GM21619 (cell line): ENCODE measurements around the gene KCNH3.
"Not testable (repeated sequence)": the region's sequence is repeated elsewhere in the genome, so short reads cannot be mapped to it uniquely, and the experiment has no call there.

Source experiments
- ATAC-seq: cut with Tn5 transposase; IDR thresholded peaks from one replicate; pipeline ENCODE4 v1.9.1; 2021; ENCODE audit not compliant: unreplicated experiment

KCNH3 gene

DNA sequence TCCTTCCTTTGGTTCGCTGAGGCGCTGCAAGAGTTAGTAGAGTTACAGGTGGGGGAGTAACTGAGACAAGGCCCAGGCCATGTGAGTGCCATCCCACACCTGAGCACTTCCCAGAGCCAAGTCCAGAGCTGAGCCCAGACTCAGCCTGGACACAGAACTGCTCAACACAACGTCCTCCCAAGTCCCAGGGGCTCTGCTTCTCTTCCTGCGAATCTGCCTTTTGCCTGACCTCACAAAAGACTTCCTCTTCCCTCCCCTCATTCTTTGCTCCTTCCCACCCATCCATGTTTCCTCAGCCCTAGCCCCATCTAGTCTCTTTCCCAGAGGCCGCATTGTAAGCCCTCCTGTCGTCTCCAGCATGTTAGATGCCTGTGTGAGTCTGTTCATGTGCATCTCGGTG, 45.8 kb downstream of the KCNH3 start:
- no peak for ATAC-seq

- no peak for ATAC-seq
Measured at GRCh38 chr12:49585477-49586459, 46.9 kb downstream of the KCNH3 start.

DNA sequence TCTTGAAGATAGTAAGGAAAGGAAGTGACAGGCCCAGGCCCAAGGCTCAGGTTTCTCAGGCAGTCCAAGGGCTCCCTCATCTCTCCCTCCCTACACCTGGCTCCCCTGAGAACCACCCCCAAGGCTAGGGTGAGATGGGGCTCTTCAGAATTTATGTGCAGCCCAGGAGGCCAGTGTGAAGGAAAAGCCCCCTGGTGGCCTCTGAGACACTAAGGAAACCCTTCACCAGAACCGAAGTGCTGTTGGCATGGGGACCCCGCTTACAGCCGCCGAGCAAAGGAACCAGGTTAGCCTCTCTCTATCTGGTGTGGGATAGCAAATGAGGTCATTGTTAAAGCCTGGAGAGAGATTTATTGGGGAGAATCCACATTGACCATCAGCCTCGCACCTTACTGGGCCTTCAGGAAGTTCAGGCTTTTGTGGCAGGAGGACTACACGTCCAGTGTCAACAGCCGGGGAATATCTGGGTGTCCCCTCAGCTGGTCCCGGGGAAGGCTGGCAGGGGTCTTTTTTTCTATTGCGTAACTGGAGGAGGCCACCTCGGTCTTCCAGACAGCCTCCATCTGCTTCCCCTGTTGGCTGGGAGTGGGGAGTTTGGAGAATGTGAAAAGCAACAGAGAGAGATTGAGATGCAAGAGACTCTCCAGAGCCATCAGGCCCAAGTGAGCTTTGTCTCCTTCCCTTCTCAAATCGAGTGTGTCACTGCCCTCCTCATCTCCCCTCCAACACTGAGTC, 48.5 kb downstream of the KCNH3 start:
- ATAC-seq: no peak

DNA sequence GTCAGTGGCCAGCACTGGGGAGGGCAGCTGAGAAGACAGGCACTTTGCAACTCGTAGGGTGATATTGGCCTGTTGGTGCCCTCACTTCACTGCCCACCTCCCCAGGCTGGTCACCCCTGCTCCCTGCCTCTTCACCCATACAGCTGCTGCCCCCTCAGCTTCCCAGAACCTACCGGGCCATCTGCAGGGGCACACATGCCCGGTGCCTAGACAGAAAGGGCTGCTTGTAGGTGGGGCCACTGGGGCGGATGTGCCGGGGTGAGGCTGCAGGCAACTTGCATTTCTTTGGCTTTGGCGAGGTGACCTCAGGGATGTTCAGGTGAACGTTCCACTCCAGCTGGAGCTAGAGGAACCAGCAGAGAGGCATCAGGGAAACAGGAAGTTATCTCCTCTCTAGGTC, 49.5 kb downstream of the KCNH3 start:
- no peak for ATAC-seq

- ATAC-seq: no peak
Measured at GRCh38 chr12:49588721-49589516, 50.1 kb downstream of the KCNH3 start.

- no peak for ATAC-seq
Measured at GRCh38 chr12:49598527-49598926, 59.7 kb downstream of the KCNH3 start.

DNA sequence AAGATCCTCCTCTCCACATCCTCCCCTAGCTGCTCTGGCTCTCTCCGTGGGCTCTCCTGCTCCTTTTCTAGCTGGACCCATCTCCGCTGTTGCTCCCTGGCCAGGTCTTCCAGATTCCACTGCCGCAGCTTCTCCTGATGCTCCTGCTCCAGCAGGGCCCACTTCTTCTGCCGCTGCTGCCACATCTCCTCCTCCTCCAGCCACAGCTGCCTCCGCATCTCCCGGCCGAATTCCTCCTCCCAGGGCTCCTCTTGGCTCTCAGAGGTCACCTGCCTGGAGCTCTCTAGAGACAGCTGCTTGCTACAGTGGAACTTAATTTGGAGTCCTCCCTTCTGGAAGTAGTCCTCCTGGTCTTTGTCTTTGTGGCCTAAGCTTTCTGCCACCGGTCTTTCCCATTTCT, 61.1 kb downstream of the KCNH3 start:
- ATAC-seq: no peak

DNA sequence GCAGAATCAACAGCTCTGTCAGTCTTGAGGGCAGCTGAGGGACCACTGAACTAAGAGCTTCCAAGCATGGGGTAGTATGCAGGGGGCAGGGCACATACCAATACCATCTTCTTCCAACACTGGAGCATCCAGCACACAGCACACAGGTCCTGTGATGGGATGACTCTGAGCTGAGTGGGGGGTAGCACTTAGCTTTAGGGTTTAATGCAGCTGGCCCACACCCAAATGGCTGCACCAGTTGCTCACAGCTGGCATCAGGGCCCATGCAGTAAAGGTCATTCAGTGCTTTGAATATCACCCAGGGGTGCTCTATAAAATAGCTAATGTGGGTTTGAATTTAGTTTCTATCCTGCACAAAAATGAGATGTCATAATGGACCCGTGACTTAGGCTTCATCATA, 64.9 kb downstream of the KCNH3 start:
- no peak for ATAC-seq

- no peak for ATAC-seq
Measured at GRCh38 chr12:49604856-49605255, 66.0 kb downstream of the KCNH3 start.

GRCh38 chr12:49605539-49605938, 66.7 kb downstream of the KCNH3 start, which contains the start of gene FAM186B:
FAM186B (minus strand) TSS chr12:49605639; CDS start chr12:49605477, 162 bp downstream.
- ATAC-seq: not testable (repeated sequence)
